Fibroblast of the aortic adventitia (primary cell): ENCODE results near the gene BABAM2. TPM values are rescaled to one million over a fixed set of nuclear protein-coding genes. Genes with fewer than 3 reads are reported as not detected.

ENCODE experiments used
- DNase-seq: peaks from one replicate; pipeline ENCODE4 v3.0.0-alpha.2; 2010; ENCODE audit warnings: low read depth
- H3K4me3 ChIP-seq: 2 replicates; pipeline ENCODE4 v1.5.1; 2011; ENCODE audit warnings: low read depth, mild to moderate bottlenecking, control low read depth, low read length, moderate library complexity
- CTCF ChIP-seq: IDR thresholded peaks from 2 replicates; pipeline ENCODE4 v1.5.1; 2011; ENCODE audit warnings: mild to moderate bottlenecking, low read length, control low read depth, inconsistent platforms; ENCODE audit not compliant: insufficient read depth
- total RNA-seq: library from RNA; depleted of rRNA; stranded (reverse); fragments of >200 nt; gene quantifications from 2 replicates; pipeline ENCODE4 v1.2.3, GENCODE V29; 2012; ENCODE audit warnings: low replicate concordance

BABAM2 gene
- total RNA-seq, 1 donor = 45.3 TPM

GRCh38 chr2:28283861-28284260 lies 393.3 kb downstream of the BABAM2 start:
- DNase-seq = no peak
- TF ChIP-seq CTCF = no peak
- no peak overlapping the region for H3K4me3 ChIP-seq

GRCh38 chr2:28286678-28287077 lies 396.1 kb downstream of the BABAM2 start:
- no peak for TF ChIP-seq CTCF
- no peak for DNase-seq
- H3K4me3 ChIP-seq = no peak overlapping the region

- no peak for TF ChIP-seq CTCF
- no peak for DNase-seq
- no peak overlapping the region for H3K4me3 ChIP-seq
These were observed 396.9 kb downstream of the BABAM2 start for GRCh38 chr2:28287256-28287915.

- H3K4me3 ChIP-seq = no peak overlapping the region
- DNase-seq = no peak
- no peak for TF ChIP-seq CTCF
These were observed 398.1 kb downstream of the BABAM2 start for GRCh38 chr2:28288620-28289019.

- H3K4me3 ChIP-seq = no peak overlapping the region
- no peak for DNase-seq
- no peak for TF ChIP-seq CTCF
These were observed 401.4 kb downstream of the BABAM2 start for GRCh38 chr2:28291811-28292440.

- H3K4me3 ChIP-seq = no peak overlapping the region
- no peak for TF ChIP-seq CTCF
- DNase-seq = no peak
These were observed 402.0 kb downstream of the BABAM2 start for GRCh38 chr2:28292491-28292890.
